Muscle of leg (tissue), 11 donors: ENCODE results near the gene SACM1L. TPM values are rescaled to one million over a fixed set of nuclear protein-coding genes. Genes with fewer than 3 reads are reported as not detected.
"Not testable (repeated sequence)": the region's sequence is repeated elsewhere in the genome, so short reads cannot be mapped to it uniquely, and the experiment has no call there.

Experiments
- DNase-seq: peaks from one replicate; pipeline ENCODE4 v3.0.0; 2013
- H3K27ac ChIP-seq: one replicate; pipeline ENCODE4 v1.5.1; 2013; ENCODE audit warnings: mild to moderate bottlenecking, low read length, control low read depth
- H3K27me3 ChIP-seq: one replicate; pipeline ENCODE4 v1.6.1; 2013; ENCODE audit warnings: low read length; ENCODE audit not compliant: control insufficient read depth, insufficient read depth
- H3K36me3 ChIP-seq: one replicate; pipeline ENCODE4 v1.6.1; 2013; ENCODE audit warnings: low read length; ENCODE audit not compliant: control insufficient read depth, insufficient read depth
- H3K4me1 ChIP-seq: one replicate; pipeline ENCODE4 v1.6.1; 2013; ENCODE audit warnings: low read length; ENCODE audit not compliant: control insufficient read depth, insufficient read depth
- H3K4me3 ChIP-seq: one replicate; pipeline ENCODE4 v1.5.1; 2013; ENCODE audit warnings: low read length, control low read depth
- H3K9me3 ChIP-seq: replicated peaks from 2 replicates; pipeline ENCODE4 v1.6.1; 2013; ENCODE audit warnings: low read depth, low read length; ENCODE audit not compliant: control insufficient read depth
- WGBS: methylation state at CpG from one replicate; pipeline ENCODE4 v1.1.5; 2013; ENCODE audit warnings: missing lambda C conversion rate; ENCODE audit not compliant: insufficient coverage; 5-methylcytosine and 5-hydroxymethylcytosine counted together
- polyA plus RNA-seq, 8 donors: library from polyadenylated mRNA; unstranded; fragments of 120-200 nt; gene quantifications; one replicate each; pipeline versions ENCODE4 v1.2.1 to v1.2.3, GENCODE V29; 2013; ENCODE audit warnings: inconsistent platforms in 1 of 8, low replicate concordance in 1 of 8; ENCODE audit not compliant: insufficient read length in 8 of 8, insufficient read depth in 1 of 8
- total RNA-seq: library from RNA; stranded (reverse); fragments of 120-200 nt; gene quantifications from one replicate; pipeline ENCODE4 v1.2.4, GENCODE V29; 2013

The SACM1L gene
- total and polyA plus RNA-seq, 9 donors = 24.4 to 32.5 (median 26.7) TPM

- WGBS = no CpG with 5 or more reads among the region's 1 CpG
- Histone ChIP-seq H3K4me3 (no peak overlapping the region), H3K4me1 (peaks cover 4% of the 10 kb centered on the region), H3K36me3 (peaks cover 39% of the 10 kb centered on the region), H3K9me3 (peaks cover 8% of the 10 kb centered on the region), H3K27ac (no peak overlapping the region), H3K27me3 (no peaks in the 10 kb centered on the region)
- DNase-seq = no peak
Measured at GRCh38 chr3:45681221-45681620, 8.0 kb upstream of the SACM1L start.

DNA sequence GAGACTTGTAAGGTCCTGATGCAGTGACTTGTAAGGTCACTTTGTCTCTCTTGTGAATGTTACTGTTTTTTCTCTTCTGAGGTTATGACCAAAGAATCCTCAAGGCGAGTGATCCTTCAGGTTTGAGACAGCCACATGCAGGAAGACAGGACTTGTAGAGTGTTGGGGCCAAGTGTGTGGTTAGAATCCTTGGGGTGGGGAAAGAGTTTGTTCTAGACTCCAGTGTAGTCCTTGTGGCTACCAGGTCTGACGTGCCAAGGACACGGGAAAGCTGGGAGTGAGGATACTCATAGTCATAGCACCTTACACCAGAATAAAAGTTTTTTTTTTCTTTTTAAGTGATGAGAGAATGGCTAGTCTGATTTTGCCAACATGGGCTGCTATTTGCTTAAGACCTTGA is 7.3 kb upstream of the SACM1L start:
- Histone ChIP-seq H3K4me1 (peaks cover under 1% of the 10 kb centered on the region), H3K27ac (no peak overlapping the region), H3K9me3 (peaks cover 8% of the 10 kb centered on the region), H3K27me3 (no peaks in the 10 kb centered on the region), H3K36me3 (peaks cover 35% of the 10 kb centered on the region), H3K4me3 (no peak overlapping the region)
- WGBS = 100% methylated on average over 1 of the region's 3 CpGs
- no peak for DNase-seq

DNA sequence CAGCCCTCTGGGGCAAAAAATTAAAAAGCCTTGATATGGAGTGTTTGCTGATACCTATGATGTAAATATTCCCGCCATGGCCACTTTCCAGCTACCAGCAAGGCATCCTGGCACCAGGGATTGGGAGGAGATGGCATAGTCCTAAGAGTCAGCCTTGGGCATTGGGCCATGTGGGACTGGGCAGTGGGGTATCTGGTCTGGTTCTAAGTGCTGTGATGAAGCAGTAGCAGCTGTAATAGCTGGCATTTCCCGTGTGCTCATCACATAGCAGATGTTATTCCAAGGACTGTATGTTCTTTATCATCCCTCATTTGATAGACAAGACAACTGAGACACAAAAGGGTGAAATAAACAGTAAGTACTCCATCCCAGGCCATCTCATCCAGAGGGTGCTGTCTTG is 6.9 kb upstream of the SACM1L start:
- Histone ChIP-seq H3K27me3 (no peaks in the 10 kb centered on the region), H3K9me3 (peaks cover 8% of the 10 kb centered on the region), H3K27ac (no peak overlapping the region), H3K36me3 (peaks cover 30% of the 10 kb centered on the region), H3K4me1 (no peaks in the 10 kb centered on the region), H3K4me3 (no peak overlapping the region)
- DNase-seq = no peak
- WGBS = 91% methylated on average over 1 of the region's 2 CpGs

GRCh38 chr3:45682786-45683185 is 6.4 kb upstream of the SACM1L start:
- H3K27me3 ChIP-seq = no peaks in the 10 kb centered on the region
- WGBS = 96% methylated on average over 4 of the region's 5 CpGs
- H3K4me1 ChIP-seq = no peaks in the 10 kb centered on the region
- H3K4me3 ChIP-seq = no peak overlapping the region
- H3K27ac ChIP-seq = no peak overlapping the region
- H3K9me3 ChIP-seq = peaks cover 8% of the 10 kb centered on the region
- DNase-seq = no peak
- H3K36me3 ChIP-seq = peaks cover 26% of the 10 kb centered on the region

DNA sequence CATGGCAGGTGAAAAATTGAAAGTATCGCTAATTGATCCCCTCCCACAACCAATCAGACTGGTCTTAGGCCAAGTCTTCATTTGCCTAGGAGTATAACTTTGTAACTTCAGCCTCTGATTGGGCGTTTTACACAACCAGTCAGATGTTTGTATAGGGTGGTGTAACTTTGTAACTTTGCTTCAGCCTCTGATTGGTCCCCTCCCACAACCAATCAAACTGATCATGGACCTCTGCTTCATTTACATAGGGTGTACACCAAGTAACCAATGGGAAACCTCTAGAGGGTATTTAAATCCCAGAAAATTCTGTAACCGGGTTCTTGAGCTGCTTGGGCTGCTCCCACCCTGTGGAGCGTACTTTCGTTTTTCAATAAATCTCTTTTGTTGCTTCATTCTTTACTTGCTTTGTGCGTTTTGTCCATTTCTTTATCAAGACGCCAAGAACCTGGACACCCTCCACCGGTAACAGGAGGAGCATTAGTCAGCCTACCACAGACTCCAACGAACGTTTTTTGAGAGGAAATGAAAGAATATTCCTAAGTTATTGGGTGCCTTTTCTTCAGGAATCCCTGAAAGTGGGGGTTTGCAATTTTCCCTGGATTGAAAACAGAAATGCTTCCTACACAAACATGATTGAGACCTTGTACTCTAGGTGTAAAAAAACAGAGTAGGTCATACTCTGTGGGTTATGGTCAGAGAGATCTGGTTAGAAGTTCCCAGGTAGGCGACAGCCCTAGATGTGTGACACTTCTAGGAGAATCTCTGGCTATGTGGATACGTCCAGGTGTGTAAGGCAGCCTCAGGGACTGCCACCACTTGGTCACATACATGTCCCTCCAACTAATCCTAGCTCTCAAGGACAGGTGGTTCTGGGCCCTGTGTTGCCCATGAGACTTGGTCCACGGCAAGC is 5.5 kb upstream of the SACM1L start:
- WGBS = 80% methylated on average over 4 of the region's 13 CpGs
- peaks cover 8% of the 10 kb centered on the region for H3K9me3 ChIP-seq
- H3K36me3 ChIP-seq = peaks cover 18% of the 10 kb centered on the region
- no peak for DNase-seq
- no peak overlapping the region for H3K4me3 ChIP-seq
- H3K4me1 ChIP-seq = peaks cover 4% of the 10 kb centered on the region
- no peaks in the 10 kb centered on the region for H3K27me3 ChIP-seq
- no peak overlapping the region for H3K27ac ChIP-seq

DNA sequence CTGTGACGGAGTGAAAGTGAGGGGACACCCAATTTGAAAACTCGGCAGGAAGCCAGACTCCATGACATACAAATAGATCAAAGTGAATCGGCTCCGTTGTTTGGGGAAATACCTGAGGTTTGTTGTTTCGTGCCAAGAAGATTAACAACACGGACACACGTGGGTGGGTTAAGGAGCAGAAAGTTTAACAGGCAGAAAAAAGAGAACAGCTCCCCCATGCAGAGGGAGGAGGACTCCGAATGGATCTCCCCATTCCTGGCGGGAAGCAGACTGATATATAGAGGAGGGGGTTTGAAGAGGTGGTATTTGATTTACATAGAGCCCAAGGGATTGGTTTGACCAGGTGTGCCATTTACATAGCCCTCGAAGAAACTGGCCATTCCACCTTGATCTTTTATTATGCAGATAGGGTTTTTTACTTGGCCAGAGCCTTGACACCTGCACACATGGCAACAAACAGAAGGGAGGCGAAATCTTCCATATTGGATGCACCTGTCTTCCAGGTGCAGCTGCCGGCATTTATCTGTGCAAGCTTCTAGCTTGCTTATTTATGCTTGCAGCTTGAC is 4.8 kb upstream of the SACM1L start:
- Histone ChIP-seq H3K27me3 (no peaks in the 10 kb centered on the region), H3K27ac (no peak overlapping the region), H3K4me1 (peaks cover 4% of the 10 kb centered on the region), H3K4me3 (no peak overlapping the region), H3K9me3 (peaks cover 8% of the 10 kb centered on the region), H3K36me3 (peaks cover 14% of the 10 kb centered on the region)
- DNase-seq = no peak
- WGBS = 40% methylated on average over 9 of the region's 12 CpGs

DNA sequence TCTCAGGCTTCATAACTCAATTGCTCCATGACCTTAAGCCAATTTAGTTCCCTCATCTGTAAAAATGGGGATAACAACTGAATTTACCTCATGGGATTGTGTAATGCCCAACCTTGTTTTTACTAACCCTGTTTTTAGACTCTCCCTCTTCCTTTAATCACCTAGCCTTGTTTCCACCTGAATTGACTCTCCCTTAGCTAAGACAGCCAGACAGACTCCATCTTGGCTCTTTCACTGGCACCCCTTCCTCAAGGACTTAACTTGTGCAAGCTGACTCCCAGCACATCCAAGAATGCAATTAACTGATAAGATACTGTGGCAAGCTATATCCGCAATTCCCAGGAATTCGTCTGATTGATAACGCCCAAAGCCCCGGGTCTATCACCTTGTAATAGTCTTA is 3.5 kb upstream of the SACM1L start:
- not testable (repeated sequence) for H3K4me3 ChIP-seq, H3K36me3 ChIP-seq, H3K27ac ChIP-seq, DNase-seq, H3K9me3 ChIP-seq, H3K27me3 ChIP-seq
- no CpG with 5 or more reads among the region's 4 CpGs for WGBS
- H3K4me1 ChIP-seq = peaks cover 10% of the 10 kb centered on the region

GRCh38 chr3:45686850-45687249 is 2.3 kb upstream of the SACM1L start:
- WGBS = 80% methylated on average over 1 of the region's 7 CpGs
- H3K9me3 ChIP-seq = peaks cover 8% of the 10 kb centered on the region
- H3K4me3 ChIP-seq = no peak overlapping the region
- no peak for DNase-seq
- H3K4me1 ChIP-seq = peaks cover 14% of the 10 kb centered on the region
- peaks cover 8% of the 10 kb centered on the region for H3K36me3 ChIP-seq
- no peaks in the 10 kb centered on the region for H3K27me3 ChIP-seq
- no peak overlapping the region for H3K27ac ChIP-seq

DNA sequence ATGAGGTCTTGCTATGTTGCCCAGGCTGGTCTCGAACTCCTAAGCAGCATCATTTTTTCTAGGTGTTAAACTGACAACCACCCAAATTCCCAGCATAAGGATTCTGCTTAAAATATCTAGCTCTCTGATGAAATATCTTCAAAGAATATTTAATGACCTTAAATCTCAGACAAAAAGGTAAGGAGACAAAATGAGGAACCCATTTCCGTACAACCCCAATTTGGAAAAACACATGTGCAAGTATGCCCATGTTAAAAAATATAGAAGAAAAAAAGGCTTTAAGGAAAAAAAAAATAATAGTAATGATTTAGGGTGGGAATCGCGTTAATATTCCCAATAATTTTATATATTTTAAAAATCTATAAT is 1.4 kb upstream of the SACM1L start:
- Histone ChIP-seq H3K9me3 (peaks cover 6% of the 10 kb centered on the region), H3K4me3 (peak overlapping the region; percentile 86), H3K27me3 (no peaks in the 10 kb centered on the region), H3K4me1 (peaks cover 14% of the 10 kb centered on the region), H3K27ac (peak overlapping the region; percentile 93), H3K36me3 (peaks cover 1% of the 10 kb centered on the region)
- no CpG with 5 or more reads among the region's 4 CpGs for WGBS
- no peak for DNase-seq

DNA sequence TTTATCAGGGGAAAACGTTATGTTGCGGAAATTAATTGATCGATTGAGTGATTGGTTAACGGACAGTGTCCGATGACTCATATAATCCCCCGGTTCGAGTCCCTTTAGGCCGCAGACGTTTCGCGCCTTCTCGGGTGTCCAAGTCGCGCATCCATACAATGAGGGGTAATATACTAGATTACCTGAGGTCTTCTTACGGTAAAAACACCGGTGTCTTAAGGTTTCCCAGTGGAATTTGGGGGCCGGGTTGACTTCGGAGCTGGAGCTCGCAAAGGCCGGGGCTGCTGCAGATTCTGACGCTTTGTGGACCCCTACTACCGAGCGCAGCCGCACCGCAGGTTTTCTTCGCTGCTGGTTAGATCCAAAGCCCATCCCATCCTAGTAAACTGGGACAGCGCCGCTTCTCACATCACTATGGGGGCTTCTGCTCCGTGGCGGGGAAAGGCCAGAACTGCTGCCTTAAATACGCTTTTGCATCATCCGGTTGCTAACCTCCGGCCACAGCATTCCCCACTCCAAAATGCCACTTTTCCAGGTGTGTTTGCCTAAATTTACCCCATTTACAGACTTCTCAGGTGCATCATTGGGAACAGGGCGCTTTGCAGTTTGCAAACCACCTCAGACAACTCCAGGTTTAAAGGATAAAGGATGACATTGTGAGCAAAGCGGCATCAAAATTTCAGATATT is 858 bp upstream of the SACM1L start:
- peak; percentile 72 for DNase-seq
- H3K27me3 ChIP-seq = no peaks in the 10 kb centered on the region
- peaks cover 14% of the 10 kb centered on the region for H3K4me1 ChIP-seq
- H3K9me3 ChIP-seq = peaks cover under 1% of the 10 kb centered on the region
- WGBS = 0% methylated on average over 18 of the region's 35 CpGs
- H3K27ac ChIP-seq = peak overlapping the region; percentile 93
- peak overlapping the region; percentile 86 for H3K4me3 ChIP-seq
- peaks cover under 1% of the 10 kb centered on the region for H3K36me3 ChIP-seq
